Coronary artery (tissue), 2 donors: ENCODE measurements around the gene OR11G2.
"Not testable (repeated sequence)": the region's sequence is repeated elsewhere in the genome, so short reads cannot be mapped to it uniquely, and the experiment has no call there.

Source experiments
- DNase-seq: peaks from one replicate; pipeline ENCODE4 v3.0.0-alpha.2; 2017; ENCODE audit warnings: low spot score
- H3K27ac ChIP-seq, 2 donors: fragments of 200-600 bp; sonication (generic); one replicate each; pipeline ENCODE4 v1.5.1; 2016 to 2019
- H3K4me3 ChIP-seq: fragments of 200-600 bp; sonication (generic); 2 replicates; pipeline ENCODE4 v1.5.1; 2016; ENCODE audit warnings: mild to moderate bottlenecking, moderate library complexity
- TF ChIP-seq, protein P1 (sequence below): fragments of 200-600 bp; sonication (generic); IDR thresholded peaks from one replicate; pipeline ENCODE4 v1.5.1; 2019; ENCODE audit warnings: antibody characterized with exemption

OR11G2 gene

DNA sequence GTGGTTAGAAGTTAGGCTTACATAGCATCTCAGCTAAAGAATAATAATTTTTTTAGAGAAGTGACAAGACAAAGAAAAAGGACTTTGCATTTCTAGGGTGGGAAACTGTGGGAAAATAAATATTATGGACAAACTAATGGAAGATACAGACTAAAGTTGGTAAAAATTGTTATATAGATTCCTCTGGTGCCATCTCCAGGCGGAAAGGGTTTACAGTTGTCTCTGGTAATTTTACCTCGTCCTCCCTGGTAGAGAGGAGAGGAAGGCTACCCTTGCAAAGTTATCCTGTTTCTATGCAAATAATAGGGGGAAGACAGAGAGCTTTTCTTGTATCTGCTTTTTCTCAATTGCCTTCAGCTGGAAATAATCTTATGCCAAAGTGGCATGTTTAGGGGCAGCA, 5.2 kb downstream of the OR11G2 start:
- Histone ChIP-seq H3K27ac (no peak overlapping the region), H3K4me3 (no peak overlapping the region)
- DNase-seq, result no peak
- TF ChIP-seq, protein P1, sequence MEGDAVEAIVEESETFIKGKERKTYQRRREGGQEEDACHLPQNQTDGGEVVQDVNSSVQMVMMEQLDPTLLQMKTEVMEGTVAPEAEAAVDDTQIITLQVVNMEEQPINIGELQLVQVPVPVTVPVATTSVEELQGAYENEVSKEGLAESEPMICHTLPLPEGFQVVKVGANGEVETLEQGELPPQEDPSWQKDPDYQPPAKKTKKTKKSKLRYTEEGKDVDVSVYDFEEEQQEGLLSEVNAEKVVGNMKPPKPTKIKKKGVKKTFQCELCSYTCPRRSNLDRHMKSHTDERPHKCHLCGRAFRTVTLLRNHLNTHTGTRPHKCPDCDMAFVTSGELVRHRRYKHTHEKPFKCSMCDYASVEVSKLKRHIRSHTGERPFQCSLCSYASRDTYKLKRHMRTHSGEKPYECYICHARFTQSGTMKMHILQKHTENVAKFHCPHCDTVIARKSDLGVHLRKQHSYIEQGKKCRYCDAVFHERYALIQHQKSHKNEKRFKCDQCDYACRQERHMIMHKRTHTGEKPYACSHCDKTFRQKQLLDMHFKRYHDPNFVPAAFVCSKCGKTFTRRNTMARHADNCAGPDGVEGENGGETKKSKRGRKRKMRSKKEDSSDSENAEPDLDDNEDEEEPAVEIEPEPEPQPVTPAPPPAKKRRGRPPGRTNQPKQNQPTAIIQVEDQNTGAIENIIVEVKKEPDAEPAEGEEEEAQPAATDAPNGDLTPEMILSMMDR, result no peak

DNA sequence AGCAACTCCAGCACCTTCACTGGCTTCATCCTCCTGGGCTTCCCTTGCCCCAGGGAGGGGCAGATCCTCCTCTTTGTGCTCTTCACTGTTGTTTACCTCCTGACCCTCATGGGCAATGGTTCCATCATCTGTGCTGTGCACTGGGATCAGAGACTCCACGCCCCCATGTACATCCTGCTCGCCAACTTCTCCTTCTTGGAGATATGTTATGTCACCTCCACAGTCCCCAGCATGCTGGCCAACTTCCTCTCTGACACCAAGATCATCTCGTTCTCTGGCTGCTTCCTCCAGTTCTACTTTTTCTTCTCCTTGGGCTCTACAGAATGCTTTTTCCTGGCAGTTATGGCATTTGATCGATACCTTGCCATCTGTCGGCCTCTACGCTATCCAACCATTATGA, 6.8 kb downstream of the OR11G2 start:
- H3K4me3 ChIP-seq, result no peak overlapping the region
- no peak overlapping the region for H3K27ac ChIP-seq
- TF ChIP-seq, protein P1, result no peak
- DNase-seq, result no peak

DNA sequence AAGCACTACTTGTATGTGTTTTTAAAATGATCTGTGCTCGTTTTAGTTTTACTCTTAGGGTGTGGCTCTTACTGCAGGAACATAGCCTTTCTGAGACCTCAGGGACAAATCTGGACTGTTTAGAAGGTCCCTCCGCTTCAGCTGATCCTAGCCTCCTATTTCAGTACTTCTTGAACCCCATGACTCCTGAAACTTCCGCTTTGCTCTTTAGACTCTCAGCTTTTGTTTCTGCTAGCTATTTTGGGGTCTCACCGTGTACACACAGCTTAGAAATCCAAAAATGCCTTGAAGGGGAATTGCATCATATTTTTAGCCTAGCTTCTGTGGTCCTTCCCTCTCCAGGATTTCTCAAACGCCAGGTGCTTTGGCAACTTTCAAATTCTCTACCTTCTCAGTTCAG, 8.3 kb downstream of the OR11G2 start:
- TF ChIP-seq, protein P1, result no peak
- DNase-seq, result no peak
- H3K4me3 ChIP-seq, result no peak overlapping the region
- no peak overlapping the region for H3K27ac ChIP-seq

DNA sequence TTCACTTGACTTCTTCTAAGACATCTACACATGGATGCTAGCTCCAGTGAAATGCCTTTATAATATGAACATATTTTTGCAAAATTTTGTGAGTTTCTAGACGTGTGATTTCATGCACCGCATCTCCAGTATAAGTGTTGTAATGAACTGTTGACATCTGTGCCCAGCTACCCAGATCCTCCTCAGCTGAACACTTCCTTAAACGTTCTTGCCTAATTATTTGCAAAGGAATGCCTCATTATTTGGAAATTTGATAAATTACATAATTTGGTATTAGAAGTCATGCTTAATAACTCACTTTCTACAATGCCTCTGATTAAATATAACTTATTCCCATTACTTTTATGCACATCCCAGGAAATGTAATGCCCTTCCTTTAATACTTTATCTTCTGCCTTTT, 14.0 kb downstream of the OR11G2 start:
- Histone ChIP-seq H3K27ac (no peak overlapping the region), H3K4me3 (no peak overlapping the region)
- TF ChIP-seq, protein P1, result no peak
- DNase-seq, result no peak

DNA sequence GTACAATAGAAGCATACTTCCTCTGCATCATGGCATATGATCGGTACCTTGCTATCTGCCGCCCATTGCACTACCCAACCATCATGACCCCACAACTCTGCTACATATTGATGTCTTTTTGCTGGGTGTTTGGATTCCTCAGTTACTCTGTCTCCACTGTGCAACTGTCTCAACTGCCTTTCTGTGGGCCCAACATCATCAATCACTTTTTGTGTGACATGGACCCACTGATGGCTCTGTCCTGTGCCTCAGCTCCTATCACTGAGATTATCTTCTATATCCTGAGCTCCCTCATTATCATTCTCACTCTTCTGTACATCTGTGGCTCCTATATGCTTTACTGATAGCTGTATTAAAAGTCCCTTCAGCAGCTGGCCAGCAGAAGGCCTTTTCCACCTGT, 18.9 kb downstream of the OR11G2 start:
- TF ChIP-seq, protein P1, result no peak
- H3K27ac ChIP-seq, result no peak overlapping the region
- no peak for DNase-seq
- no peak overlapping the region for H3K4me3 ChIP-seq

DNA sequence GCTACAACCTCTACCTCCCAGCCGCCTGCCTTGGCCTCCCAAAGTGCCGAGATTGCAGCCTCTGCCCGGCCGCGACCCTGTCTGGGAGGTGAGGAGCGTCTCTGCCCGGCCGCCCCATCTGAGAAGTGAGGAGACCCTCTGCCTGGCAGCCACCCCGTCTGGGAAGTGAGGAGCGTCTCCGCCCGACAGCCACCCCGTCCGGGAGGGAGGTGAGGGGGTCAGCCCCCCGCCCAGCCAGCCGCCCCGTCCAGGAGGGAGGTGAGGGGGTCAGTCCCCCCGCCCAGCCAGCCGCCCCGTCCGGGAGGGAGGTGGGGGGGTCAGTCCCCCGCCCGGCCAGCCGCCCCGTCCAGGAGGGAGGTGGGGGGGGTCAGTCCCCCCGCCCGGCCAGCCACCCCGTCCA, 21.7 kb downstream of the OR11G2 start:
- H3K27ac ChIP-seq, H3K4me3 ChIP-seq, DNase-seq: not testable (repeated sequence)

DNA sequence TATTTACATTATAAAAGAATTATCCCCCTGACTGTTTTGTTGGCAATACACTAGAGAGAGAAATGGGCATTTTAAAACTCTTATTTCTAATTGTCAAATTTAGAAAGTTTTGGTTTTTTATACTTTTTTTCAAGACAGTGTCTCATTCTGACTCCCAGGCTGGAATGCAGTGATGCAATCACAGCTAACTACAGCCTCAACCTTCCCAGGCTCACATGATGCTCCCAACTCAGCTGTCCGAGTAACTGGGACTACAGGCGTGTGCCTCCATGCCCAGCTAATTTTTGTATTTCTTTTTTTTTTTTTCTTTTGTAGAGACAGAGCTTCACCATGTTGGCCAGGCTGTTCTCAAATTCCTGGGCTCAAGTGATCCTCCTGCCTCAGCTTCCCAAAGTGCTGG, 24.5 kb downstream of the OR11G2 start:
- H3K27ac ChIP-seq, result no peak overlapping the region
- no peak for DNase-seq
- TF ChIP-seq, protein P1, result no peak
- no peak overlapping the region for H3K4me3 ChIP-seq

DNA sequence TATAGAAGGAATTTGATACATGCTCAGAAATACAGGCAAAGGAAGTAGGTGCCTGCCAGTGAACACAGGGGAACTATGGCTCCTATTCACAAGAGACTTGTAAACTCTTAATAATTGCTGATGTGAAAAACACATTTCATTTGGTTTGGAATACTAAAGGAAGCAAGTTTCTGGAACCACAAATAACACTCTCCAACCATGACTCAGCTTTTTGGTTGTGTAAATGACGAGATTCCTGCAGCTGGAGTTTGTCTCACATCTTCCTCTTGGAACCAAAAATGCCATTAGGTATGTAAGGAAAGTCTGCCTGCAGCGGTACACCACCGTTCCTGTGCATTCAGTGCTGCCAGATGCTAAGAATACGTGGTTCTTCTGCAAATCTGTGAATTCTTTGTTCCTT, 28.3 kb downstream of the OR11G2 start:
- TF ChIP-seq, protein P1, result no peak
- Histone ChIP-seq H3K27ac (no peak overlapping the region), H3K4me3 (no peak overlapping the region)
- no peak for DNase-seq
